GM19328 (cell line): ENCODE data around the gene CABLES2.
"Not testable (repeated sequence)": the region's sequence is repeated elsewhere in the genome, so short reads cannot be mapped to it uniquely, and the experiment has no call there.

ENCODE experiments used
- ATAC-seq: cut with Tn5 transposase; IDR thresholded peaks from one replicate; pipeline ENCODE4 v1.9.1; 2021; ENCODE audit warnings: mild to moderate bottlenecking, moderate library complexity; ENCODE audit not compliant: unreplicated experiment

Gene CABLES2

DNA sequence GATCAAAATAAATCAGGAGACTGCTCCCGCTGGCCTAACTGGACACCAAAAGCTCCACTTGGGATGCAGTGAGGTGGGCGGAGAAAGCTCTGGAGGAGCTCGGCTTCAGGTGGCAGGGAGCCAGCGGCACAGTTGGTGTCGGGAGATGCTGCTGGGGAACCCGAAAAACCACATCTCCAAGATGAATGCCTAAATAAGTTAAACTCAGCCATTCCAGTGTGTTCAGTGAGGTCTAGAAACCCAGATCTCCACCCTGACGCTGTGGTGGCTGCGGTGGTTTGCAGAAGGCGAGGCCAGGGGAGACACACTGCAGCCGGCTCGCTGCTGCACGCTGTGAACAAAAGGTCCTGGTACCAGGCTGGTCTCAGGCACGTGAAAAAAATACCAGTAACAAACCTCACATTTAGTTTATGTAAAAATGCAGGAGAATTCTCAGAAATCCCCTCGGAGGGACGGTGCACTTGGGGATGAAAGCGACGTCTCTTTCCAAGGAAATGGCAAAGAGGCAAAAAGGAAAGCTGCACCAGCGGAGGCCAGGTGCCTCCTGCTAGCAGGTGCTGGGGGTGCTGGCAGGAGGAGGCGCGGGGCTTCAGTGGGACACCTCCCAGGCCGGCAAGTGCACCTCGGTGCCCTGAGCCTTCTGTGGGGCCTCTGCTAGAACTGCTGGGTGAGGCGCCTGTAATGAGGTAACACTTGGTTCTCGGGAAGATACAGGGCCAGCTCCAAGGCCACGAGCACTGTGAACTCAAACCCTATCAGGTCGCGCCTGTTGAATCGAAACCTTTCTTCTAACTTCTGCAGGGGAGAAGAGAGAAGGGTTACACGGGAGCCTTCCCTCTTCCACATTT is 16.5 kb downstream of the CABLES2 start:
- no peak for ATAC-seq

DNA sequence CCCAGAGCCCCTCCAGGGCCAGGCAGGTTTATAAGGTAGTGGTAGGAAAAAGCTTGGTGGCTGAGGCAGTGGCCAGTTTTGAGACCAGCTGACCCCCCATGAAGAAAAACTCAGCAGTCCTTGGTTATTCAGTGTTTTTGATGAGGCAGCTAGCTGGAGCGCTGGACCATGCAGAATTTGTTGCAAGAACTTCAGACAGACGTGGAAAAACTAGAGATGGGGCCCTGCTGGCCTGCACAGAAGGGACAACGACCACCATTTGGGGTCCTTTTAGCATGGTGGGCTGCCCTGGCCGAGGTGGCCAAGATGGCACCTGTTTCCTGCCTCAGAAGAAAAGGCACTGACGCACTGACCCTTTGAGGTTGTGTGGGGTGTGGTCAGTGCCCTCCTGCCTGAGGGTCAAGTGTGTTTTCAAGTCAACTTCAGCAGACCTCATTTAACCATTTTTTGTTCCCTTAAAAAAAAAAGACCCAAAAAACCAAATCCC is 17.4 kb downstream of the CABLES2 start:
- ATAC-seq, result no peak

DNA sequence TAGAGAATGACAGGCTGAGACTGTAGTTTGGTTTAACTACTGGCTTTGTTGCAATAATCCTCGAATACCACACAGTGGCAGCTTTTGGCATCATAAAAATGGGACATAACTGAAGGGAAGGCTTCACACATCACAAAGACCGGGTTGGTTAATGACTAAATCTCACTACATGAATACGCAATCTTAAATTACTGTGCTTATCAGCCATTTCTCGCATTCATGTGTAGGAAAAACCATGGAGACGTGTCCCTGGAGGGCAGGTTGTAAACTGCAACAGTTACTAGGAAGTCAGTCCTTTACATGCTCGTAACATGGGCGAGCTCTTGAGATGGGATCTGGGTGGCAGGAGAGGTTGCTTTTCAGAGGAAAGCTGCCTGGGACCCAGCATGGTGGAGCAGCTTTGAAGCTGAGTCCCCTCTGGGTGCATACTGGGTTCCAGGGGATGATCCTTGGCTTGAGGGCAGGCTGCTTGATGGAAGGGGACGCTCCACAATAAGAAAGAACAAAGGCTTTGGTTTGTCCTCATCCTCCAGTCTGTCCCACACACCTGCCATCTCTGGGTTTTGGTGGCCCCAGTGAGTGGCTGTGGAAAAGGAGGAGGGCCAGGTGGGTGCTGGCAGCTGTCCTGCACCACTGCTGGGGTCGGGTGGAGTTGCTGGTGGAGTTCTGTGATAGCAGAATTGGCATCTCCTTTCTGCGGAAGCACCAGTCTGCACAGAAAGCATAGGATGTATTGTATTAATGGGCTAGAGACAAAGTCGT is 18.1 kb downstream of the CABLES2 start:
- ATAC-seq, result no peak

DNA sequence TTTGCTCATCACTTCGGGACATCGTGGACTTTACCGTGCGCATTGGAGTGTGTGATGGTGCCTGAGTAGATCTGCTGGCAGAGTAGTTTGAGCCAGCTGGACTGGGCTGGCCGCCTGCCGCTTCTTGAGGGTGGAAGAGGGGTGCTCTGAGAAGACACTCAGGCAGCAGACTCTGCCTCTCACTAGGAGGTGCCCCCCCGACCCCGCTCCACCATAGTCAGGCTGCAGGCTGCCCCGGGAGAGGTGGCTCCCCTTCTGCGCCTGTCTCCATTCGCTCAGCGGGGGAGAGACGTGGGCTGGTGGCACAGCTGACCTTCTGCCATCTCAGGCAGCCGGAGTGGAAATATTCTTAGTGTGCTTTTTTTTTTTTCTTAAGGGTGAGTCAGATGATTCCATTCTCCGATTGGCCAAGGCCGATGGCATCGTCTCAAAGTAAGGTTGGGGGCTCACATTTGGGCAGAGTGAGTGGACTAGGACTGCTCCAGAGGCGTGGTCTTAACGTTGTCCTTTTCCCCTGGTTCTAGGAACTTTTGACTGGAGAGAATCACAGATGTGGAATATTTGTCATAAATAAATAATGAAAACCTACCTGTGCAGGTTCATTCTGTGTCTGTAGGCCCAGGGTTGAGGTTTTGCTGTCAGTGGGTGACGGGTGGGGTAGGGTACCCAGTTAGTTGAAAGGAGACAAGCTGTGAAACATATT is 19.0 kb downstream of the CABLES2 start:
- ATAC-seq, result no peak

DNA sequence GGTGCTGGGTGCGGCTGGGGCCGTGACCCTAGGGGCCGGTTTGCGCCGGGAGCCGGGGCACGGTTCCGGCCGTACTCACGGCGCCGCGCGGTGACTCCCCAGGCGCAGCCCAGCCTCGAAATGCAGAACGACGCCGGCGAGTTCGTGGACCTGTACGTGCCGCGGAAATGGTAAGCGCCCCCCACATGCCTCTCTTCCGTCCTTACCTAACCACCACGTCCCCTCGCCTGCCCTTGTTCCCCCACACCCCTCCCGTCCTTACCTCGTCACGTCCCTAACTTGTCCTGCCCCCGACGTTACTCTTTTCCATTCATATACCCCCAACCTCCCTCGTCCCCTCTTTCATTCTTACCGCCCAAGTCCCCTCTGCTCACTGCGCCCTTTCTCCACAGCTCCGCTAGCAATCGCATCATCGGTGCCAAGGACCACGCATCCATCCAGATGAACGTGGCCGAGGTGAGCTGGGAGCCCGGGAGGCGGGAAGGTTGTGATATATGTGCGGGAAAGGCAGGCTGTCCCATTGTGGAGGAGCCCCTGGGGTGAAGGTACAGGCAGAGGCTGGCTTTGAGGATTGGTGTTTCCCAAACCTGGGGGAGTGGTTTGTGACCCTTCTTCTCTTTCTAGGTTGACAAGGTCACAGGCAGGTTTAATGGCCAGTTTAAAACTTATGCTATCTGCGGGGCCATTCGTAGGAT is 19.7 kb downstream of the CABLES2 start:
- no peak for ATAC-seq

DNA sequence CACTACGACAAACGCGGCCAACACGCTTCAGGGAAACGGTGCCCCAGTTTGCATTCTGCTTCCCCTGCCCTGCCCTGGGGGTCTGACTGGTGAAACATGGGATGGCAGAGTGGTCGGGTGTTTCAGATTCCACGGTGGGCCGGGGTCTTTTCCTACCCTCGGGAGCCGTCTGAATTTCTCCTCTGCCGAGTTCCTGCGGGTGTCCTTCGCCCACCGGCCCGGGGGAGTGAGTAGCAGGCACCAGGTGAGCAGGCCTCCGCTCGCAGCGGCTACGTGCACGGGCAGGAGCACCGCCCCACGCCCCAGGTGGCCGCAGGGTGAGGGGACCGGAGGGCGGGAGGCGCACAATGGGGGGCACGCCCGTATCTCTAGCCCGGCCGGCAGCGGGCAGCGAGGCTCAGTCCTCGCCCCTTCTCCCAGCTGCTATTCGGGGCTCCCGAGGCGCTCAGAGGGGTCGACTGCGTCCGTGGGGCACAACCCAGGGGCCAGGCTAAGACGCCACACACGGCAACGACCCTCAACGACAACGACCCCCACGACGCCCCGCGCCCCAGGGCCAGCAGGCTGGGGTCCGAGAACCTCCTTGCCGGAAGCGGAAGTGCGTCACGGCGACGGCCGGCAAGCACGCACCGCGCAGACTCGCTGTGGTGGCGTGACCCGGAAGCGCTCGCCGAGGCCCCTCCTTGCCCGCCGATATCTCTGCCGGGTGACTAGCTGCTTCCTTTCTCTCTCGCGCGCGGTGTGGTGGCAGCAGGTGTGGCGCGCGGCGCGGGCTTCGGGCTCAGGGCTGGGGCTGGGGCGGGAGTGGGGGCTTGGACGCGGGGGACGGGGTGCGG is 20.5 kb downstream of the CABLES2 start, which contains the start of gene RPS21:
Gene RPS21 (plus strand): TSS at position 721 of the 836 bp plus-strand sequence. CDS start 236 bp downstream, outside the sequence.
- no peak for ATAC-seq

DNA sequence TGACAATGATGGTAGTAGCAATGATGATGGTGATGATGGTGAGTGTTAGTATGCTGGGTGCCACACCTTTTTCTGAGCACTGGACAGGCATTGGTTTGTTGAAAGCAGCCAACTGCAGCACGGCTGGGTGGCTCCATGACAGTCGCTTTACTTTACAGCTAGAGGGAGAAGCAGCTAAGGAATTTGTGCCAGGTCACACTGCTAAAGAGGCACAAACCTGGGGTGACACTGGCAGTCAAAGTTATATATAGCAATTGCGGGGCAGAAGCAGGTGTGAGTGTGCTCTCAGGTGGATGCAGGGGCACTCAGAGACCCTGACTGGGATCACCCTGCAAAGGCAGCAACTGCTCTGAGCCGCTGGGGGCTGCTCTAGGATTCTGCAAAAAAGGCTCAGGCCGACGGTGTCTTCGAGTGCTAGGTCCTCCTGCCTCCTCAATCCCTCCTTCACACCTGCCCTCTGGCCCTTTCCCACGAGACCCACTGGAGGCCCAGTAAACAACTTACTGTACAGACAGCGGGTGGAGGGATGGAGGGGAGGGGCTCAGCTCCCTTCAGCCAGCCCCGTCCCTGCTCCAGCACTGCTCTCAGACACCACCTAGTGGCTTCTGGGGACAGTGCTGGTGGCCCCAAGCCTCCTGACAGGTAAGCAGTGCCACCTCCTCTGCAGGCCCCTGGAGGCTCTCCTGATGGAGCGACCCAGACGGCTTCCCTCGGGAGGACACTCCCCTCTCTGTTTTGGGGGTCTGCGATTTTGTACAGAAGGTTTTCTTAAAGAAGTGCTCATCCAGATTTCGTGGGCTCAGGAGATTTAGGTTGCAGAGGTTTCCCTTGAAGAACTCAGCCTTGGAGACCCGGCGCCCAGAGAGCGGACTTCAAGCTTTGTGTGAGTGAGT is 24.5 kb downstream of the CABLES2 start:
- peak; percentile 49 for ATAC-seq

DNA sequence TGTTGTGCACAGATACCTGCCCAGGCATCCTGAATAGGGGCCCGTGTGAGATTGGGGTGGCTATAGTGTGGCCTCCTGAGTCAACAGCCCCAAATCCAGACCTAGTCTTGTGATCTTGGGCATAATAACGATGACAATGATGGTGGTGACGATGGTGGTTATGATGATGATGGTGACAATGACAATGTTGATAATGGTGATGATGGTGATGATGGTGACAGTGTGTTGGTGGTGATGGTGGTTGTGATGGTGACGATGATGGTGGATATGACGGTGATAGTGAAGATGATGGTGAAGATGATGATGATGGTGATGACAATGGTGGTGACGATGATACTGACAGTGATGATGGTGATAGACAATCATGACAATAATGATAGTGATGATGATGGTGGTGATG is 25.2 kb downstream of the CABLES2 start:
- ATAC-seq, result no peak

DNA sequence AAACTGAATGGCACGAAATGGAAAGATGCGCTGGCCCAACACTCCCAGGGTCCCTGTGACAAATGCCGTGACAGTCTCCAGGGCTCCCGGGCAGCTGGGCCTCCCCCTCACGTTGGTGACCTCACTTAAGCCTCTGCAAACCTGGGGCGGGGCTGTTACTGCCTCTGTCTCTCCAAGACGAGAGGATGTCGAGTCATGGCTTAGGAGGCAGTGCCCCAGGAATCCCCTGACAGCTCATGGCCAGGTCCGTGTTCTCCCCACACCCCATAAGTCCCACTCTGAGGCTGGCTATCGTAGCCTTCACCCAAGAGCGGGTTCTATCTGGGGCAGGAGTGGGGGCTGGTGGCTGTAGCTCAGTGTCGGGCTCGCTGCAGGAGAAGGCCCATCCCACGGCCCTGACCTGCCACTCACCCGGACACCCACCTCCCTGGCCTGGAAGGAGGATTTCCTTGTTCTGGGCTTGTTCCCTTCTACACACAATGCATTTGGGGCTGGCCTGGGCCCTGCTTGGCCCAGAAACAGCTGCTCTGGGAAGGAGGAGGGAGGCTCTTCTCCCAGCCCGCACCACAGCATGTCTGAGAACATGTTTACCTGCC is 25.8 kb downstream of the CABLES2 start:
- ATAC-seq, result no peak

DNA sequence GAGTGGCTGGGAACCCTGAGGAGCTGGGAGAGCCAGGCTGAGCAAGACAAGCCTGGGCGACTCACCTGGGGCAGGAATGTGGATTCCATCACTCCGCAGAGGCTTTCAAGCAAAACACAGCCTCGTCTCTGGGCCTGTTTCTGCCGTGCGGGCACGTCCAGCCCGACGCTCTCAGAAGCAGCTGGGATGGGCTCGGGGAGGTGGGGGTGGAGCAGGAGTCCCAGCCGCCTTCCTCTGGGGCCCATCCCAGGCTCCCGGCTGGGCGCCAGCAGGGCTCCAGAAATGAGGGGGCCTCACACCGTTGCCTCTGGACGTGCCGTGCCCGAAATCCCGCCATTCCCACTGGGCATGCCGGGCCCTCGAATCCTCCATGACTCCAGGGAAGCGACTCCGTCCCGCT is 28.9 kb downstream of the CABLES2 start:
- no peak for ATAC-seq

DNA sequence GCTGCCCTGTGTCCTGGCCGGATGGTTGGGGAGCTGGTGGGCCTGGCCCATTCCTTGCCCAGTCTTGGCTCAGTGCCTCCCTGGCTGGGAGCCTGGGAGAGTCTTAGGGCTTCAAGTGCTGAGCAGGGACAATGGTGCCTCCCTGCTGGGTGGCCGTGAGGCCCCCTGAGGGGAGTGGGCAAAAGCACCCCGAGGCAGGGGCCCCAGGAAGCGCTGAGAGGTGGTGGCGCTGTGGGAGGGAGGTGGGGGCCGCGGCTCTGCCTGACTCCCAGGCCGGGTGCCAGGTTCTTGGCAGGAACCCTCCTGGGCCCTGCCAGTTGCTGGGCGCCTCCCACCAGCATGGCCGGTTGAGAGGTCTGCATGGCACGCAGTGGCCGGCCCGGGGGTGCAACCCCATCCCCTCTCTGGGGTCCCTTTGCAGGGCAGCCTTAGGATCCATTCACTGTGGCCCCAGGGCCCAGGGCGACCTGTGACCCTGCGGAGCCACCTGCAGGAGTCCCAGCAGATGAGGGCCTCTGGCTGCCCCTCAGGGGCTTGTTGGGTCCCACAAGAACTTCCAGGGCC is 29.4 kb downstream of the CABLES2 start:
- ATAC-seq, result no peak

DNA sequence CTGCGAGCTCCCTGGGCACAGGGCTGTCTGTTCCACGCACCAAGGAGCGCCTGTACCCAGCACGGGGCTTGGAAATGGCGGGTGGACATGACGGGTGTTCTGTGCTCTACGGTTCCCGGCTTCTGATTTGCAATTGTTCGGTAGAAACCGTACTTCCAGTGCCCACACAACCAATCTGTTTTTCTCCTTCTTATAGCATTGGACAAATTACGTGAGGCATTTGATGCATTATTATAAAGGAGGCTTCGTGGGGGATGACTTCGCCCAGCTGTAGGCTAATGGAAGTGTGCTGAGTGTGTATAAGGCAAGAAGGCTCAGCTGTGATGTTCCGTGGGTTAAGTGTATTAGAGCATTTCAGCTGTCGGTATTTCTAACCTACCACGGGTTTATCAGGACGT is 30.0 kb downstream of the CABLES2 start:
- ATAC-seq, result no peak

DNA sequence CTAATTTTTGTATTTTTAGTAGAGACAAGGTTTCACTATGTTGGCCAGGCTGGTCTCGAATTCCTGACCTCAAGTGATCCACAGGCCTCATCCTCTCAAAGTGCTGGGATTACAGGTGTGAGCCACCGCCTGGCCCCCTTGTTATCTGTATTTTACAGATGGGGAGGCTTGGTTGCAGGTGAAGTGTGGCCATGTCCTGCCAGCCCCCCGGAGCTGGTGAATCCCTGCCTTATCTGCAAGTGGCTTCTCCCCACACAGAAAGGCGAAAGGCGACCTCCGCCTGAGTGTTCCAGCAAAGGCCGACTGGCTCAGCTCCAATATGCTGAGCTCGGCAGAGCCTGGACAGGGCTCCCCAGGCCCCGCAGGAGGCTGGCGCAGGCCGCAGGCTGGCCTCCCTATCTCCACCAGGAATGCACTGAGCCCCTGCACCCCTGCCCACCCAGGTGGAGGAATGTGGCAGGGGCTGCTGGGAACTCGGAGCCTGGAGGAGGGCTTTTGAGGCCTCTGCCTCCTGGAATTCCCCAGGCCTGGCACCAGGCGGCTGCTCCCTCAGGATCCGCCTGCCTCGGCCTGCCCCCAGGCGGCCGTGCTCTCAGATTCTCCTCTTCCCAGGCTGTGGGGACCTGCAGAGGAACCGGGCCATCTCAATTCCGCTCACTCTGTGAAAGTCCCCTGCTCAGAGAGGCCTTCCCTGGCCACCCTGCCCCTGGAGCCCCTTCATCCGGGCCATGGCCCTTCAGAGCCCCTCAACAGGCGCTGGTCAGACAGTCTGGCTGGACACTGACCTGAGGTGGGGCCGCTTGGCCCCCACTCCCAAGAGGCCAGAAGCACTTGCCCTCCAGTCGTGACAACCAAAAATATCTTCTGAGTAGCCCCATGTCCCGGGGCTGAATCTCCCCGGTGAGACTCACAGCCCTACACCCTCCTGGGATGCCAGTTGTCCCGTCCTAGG is 30.7 kb downstream of the CABLES2 start:
- ATAC-seq, result no peak

DNA sequence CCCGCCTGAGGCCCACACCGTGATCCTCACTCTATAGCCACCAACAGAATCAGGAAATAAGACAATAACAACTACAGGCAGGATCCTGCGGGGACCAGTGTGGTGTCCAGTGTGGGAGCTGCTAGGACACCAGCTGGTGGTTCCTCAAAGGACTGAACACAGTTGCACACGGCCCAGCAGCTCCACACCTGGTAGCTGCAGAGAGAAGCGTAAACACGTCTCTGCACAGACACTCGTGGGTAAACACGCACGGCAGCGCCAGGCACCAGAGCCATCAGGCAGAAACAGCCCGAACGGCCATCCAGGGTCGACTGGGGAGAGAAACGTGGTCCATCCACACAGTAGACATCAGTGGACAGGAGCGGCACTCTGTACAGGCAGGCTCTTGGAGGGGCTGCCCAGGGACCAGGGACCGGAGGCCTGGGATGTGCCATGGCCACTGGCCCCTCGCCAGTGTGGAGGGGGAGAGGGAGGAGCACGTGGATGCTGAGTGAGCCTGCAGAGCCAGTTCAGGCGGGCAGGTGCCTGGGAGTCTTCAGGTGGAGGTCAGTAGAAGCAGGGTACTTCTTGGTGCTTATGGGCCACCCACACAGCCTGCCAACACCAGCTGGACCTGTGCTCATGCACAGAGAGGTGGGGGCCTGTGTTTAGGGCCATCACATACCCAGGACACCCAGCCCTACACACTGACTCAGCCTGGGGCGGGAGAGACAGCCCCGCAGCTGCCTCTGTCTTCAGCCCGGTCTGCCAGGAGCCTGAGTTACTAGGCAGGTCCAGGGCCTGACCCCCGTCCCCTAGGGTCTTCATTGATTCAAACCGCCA is 32.5 kb downstream of the CABLES2 start:
- no peak for ATAC-seq

DNA sequence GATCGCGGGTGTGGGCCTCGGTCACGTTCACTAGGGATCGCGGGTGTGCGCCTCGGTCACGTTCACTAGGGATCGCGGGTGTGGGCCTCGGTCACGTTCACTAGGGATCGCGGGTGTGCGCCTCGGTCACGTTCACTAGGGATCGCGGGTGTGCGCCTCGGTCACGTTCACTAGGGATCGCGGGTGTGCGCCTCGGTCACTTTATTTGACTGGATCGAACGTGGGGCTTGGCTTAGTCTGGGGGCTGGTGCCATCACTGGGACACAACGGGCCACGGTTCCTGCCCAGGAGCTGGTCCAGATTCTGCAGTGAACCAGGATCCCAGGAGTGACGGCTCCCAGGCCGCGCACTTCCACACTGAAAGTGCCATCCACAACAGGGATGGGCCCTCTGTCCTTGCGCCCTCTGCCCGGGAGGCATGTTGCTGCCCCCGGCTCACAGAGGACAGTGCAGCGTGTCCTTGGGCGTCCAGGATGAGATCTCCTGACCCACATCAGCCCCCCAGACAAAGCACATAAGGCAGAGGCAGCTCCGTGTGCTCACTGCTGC is 33.4 kb downstream of the CABLES2 start:
- ATAC-seq, result not testable (repeated sequence)
